ENCODE results near the gene COX6A2. TPM values are rescaled to one million over a fixed set of nuclear protein-coding genes. Genes with fewer than 3 reads are reported as not detected.

Gene COX6A2
- total and polyA plus RNA-seq, 8 donors = 1.4 to 8.2 TPM; not detected in 6

DNA sequence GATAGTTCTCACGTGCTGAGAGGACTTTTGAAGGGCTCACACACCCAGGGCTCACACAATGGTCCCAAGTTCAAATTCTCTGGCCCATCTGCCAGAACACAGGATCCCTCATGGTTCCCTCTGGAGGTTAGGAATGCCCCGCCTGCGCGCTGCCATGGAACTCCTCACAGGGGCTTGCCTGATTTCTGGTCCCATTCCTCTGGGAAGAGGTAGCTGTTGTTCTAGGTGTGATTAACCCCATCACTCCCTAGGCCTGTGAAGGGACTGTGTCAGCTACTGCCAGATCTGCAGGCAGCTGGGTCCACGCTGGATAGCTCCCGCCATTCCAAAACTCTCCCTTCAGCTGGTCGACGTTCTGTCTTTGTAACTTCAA lies 28.8 kb upstream of the COX6A2 start:
- intact Hi-C loops (cut with DNase I; ENCODE audit: low total_unique reads) = loop anchor here (10.0 kb wide), 1 partner anchor 272 kb away; the partner anchor contains the start of gene FUS
- TF ChIP-seq, protein P1, sequence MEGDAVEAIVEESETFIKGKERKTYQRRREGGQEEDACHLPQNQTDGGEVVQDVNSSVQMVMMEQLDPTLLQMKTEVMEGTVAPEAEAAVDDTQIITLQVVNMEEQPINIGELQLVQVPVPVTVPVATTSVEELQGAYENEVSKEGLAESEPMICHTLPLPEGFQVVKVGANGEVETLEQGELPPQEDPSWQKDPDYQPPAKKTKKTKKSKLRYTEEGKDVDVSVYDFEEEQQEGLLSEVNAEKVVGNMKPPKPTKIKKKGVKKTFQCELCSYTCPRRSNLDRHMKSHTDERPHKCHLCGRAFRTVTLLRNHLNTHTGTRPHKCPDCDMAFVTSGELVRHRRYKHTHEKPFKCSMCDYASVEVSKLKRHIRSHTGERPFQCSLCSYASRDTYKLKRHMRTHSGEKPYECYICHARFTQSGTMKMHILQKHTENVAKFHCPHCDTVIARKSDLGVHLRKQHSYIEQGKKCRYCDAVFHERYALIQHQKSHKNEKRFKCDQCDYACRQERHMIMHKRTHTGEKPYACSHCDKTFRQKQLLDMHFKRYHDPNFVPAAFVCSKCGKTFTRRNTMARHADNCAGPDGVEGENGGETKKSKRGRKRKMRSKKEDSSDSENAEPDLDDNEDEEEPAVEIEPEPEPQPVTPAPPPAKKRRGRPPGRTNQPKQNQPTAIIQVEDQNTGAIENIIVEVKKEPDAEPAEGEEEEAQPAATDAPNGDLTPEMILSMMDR (IDR thresholded peaks at IDR 0.05) = no peak
- no peak for TF ChIP-seq EP300 (IDR thresholded peaks at IDR 0.05)
- no peak for TF ChIP-seq POLR2AphosphoS5 (IDR thresholded peaks at IDR 0.05)
- no peak for TF ChIP-seq POLR2A (IDR thresholded peaks at IDR 0.05)
- no peak for DNase-seq
- H3K4me3 ChIP-seq = peak overlapping the region in 2 of 4 donors; percentile 83 to 89
- peaks cover 3 to 7% (median 4%) of the 10 kb centered on the region in 4 donors for H3K36me3 ChIP-seq
- H3K9me3 ChIP-seq = no peaks in the 10 kb centered on the region
- H3K27me3 ChIP-seq = no peaks in the 10 kb centered on the region
- 77 to 85% (median 79%) methylated on average over 8 of the region's 8 CpGs for WGBS, 5 donors
- H3K27ac ChIP-seq = peak overlapping the region in 2 of 5 donors; percentile 100
- H3K4me1 ChIP-seq = peaks cover 64 to 84% (median 72%) of the 10 kb centered on the region in 4 donors

DNA sequence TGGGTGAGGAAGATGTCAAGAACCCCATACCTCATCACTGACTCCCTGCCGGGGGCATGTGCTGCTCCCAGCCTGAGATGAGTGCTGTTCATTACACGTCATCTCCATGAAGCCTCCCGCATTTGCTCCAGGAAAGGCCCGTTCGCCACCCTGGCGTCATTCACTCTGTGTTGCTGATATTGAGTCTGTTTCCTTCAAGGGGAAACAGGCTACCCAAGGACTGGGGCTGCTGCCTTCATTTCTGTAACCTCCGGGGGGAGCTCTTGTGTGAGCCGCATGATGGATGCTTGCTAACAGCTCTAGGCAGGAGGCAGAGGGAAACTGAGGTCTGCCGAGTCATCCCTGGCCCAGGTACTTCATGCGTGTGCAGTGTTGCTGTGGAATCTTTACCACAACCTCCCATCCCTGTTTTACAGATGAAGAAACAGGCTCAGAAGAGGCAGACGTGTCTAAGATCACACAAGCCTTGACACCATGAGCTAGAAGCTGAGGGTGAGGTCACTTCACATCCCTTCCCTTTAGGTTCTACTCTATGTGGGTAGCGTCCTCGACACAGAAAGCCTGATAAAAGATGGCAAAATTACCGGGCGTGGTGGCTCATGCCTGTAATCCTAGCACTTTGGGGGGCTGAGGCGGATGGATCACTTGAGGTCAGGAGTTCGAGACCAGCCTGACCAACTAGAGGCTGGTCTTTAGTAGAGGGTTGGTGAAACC lies 27.6 kb upstream of the COX6A2 start:
- no peak for TF ChIP-seq POLR2A (IDR thresholded peaks at IDR 0.05)
- no peak for TF ChIP-seq POLR2AphosphoS5 (IDR thresholded peaks at IDR 0.05)
- no peak for TF ChIP-seq EP300 (IDR thresholded peaks at IDR 0.05)
- TF ChIP-seq, protein P1 (IDR thresholded peaks at IDR 0.05) = no peak
- intact Hi-C loops (cut with DNase I; ENCODE audit: low total_unique reads) = loop anchor here (10.0 kb wide), 1 partner anchor 271 kb away; the partner anchor contains the start of gene FUS
- no peaks in the 10 kb centered on the region for H3K27me3 ChIP-seq
- H3K4me1 ChIP-seq = peaks cover 70 to 82% (median 76%) of the 10 kb centered on the region in 4 donors
- no peaks in the 10 kb centered on the region for H3K36me3 ChIP-seq
- DNase-seq = no peak
- 66 to 75% (median 71%) methylated on average over 17 of the region's 17 CpGs for WGBS, 5 donors
- peak overlapping the region in 1 of 5 donors; percentile 16 for H3K27ac ChIP-seq
- H3K9me3 ChIP-seq = no peaks in the 10 kb centered on the region
- H3K4me3 ChIP-seq = peak overlapping the region in 1 of 4 donors; percentile 14

DNA sequence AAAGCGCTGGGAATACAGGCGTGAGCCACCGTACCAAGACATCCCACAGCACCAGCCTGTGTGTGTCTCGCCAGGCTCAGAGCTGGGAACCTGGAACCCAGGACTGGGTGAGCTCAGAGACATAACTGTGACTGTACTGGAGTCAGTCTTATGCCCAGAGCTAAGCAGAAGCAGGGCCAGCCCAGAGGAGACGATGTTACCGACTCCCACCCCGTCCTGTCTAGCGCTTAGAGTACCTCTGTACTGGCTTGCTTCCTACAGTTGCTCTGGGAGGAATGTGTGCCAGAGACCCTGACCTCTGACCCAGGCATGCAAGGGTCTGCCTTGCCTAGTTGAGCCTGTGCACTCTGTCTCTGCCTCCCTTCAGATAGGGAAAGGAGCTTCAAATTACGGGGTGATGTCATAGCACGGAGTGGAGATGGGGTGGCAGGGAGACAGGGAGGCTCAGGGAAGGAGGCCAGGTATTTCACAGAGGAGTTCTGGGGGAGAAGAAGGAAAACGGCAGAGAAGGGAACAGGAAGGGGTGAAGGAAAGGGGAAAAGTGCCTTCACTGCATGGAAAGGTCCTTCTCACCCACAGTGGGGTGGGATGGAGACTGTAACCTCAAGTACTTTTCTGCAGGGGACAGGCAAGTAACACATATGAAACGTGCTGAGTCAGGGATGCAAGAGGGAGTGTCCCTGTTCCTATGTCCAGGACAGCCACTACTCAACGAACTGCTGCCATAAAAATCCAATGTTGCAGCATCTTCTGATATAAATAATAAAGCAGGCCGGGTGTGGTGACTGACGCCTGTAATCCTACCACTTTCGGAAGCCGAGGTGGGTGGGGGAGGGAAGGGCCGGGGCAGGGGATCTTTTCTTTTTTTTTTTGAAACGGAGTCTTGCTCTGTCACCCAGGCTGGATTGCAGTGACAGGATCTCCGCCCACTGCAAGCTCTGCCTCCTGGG lies 25.4 kb upstream of the COX6A2 start:
- intact Hi-C loops (cut with DNase I; ENCODE audit: low total_unique reads) = loop anchor here (10.0 kb wide), 1 partner anchor 269 kb away; the partner anchor contains the start of gene FUS
- no peak overlapping the region for H3K4me3 ChIP-seq
- no peaks in the 10 kb centered on the region for H3K36me3 ChIP-seq
- no peaks in the 10 kb centered on the region for H3K27me3 ChIP-seq
- 53 to 67% (median 59%) methylated on average over 18 to 20 of the region's 20 CpGs for WGBS, 5 donors
- no peaks in the 10 kb centered on the region for H3K9me3 ChIP-seq
- peak in 1 of 2 donors; percentile 60 for DNase-seq
- peaks cover 61 to 73% (median 67%) of the 10 kb centered on the region in 4 donors for H3K4me1 ChIP-seq
- TF ChIP-seq POLR2AphosphoS5 (IDR thresholded peaks at IDR 0.05) = no peak
- peak overlapping the region in 4 of 5 donors; percentile 60 to 74 (median 66) for H3K27ac ChIP-seq

DNA sequence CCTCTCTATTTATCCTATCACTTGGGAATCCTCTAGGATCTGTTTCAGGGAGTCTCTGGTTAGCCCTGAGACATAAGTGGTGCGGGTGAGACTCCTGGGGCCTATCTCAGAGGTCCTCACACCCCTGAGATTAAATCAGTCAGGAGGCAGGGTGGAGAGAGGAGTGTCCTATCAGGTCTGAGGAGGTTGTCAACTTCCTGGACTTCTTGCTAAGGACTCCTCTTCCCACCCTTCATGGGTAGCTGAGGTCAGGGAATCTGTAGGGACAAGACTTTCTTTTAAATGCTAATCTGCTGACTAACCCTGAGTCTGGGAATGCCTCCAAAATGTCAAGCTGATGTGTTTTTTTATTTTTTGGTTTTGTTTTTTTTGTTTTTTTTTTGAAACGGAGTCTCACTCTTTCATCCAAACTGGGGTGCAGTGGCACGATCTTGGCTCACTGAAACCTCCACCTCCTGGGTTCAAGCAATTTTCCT lies 24.5 kb upstream of the COX6A2 start:
- peak in 1 of 2 donors; percentile 54 for DNase-seq
- Histone ChIP-seq H3K27ac (peak overlapping the region in 4 of 5 donors; percentile 61 to 74 (median 66)), H3K27me3 (no peaks in the 10 kb centered on the region), H3K4me1 (peaks cover 53 to 65% (median 61%) of the 10 kb centered on the region in 4 donors), H3K9me3 (no peaks in the 10 kb centered on the region), H3K4me3 (no peak overlapping the region), H3K36me3 (no peaks in the 10 kb centered on the region)
- TF ChIP-seq, protein P1 (IDR thresholded peaks at IDR 0.05) = no peak
- TF ChIP-seq POLR2A (IDR thresholded peaks at IDR 0.05) (no peak), POLR2AphosphoS5 (IDR thresholded peaks at IDR 0.05) (no peak), EP300 (IDR thresholded peaks at IDR 0.05) (no peak)
- 41 to 63% (median 55%) methylated on average over 3 of the region's 3 CpGs for WGBS, 5 donors
- intact Hi-C loops (cut with DNase I; ENCODE audit: low total_unique reads) = loop anchor here (10.0 kb wide), 1 partner anchor 268 kb away; the partner anchor contains the start of gene FUS
